OCI-LY7 (cell line): ENCODE measurements around the gene SPDYE1.
"Not testable (repeated sequence)": the region's sequence is repeated elsewhere in the genome, so short reads cannot be mapped to it uniquely, and the experiment has no call there.

Source experiments
- CTCF ChIP-seq: fragments of 200-600 bp; sonication (generic); conservative IDR thresholded peaks from 2 replicates; pipeline ENCODE4 v1.5.1; 2014; ENCODE audit warnings: mild to moderate bottlenecking, antibody characterized with exemption, low read length, moderate library complexity, mixed read lengths
- EZH2phosphoT487 ChIP-seq: fragments of 200-600 bp; sonication (generic); IDR thresholded peaks from 2 replicates; pipeline ENCODE4 v1.6.1; 2018; ENCODE audit warnings: low read depth, borderline replicate concordance, mild to moderate bottlenecking, mixed run types, antibody characterized with exemption, low read length, moderate library complexity, mixed read lengths

GRCh38 chr7:43985904-43986864 is 11.5 kb upstream of the SPDYE1 start:
- not testable (repeated sequence) for TF ChIP-seq EZH2phosphoT487
- peak; percentile 67 for TF ChIP-seq CTCF
